ENCODE measurements around the gene HOXA3. TPM values are rescaled to one million over a fixed set of nuclear protein-coding genes. Genes with fewer than 3 reads are reported as not detected.

Gene HOXA3
- total and polyA plus RNA-seq, 4 donors, result 1.9 to 10.7 (median 6.3) TPM

DNA sequence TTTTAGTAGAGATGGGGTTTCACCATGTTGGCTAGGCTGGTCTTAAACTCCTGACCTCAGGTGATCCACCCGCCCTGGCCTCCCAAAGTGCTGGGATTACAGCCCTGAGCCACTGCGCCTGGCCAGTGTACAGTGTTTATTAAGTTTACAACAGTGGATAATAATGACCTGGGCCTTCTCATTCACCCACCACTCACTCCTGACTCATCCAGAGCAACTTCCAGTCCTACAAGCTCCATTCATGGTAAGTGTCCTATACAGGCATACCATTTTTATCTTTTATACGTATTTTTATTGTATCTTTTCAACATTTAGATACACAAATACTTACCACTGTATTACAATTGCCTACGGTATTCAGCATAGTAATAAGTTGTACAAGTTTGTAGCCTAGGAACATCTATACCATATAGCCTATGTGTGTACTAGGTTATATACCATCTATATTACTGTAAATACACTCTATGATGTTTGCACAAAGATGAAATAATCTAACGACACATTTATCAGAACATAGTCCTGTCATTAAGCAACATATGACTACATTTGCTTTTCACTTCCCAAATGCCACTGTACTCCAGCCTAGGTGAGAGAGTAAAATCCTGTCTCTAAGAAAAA, 73.7 kb downstream of the HOXA3 start:
- DNase-seq, result no peak
- ATAC-seq (ENCODE audit: insufficient read depth, low FRiP score), result no peak
- WGBS, 2 donors, result 92 to 94% methylated on average over 5 of the region's 5 CpGs
- no peak overlapping the region for H3K4me3 ChIP-seq
- H3K27me3 ChIP-seq (ENCODE audit: control insufficient read depth in 3 of 3, insufficient read depth in 3 of 3, low read length in 2 of 3), result peaks cover 0 to 19% (median 0%) of the 10 kb centered on the region in 3 donors
- H3K9me3 ChIP-seq (ENCODE audit: control insufficient read depth in 4 of 4, insufficient read depth in 3 of 4, low read length in 3 of 4), result peaks cover 0 to 3% (median 0%) of the 10 kb centered on the region in 4 donors
- H3K27ac ChIP-seq (ENCODE audit: low read depth in 1 of 2, low read length in 1 of 2), result no peak overlapping the region
- H3K36me3 ChIP-seq (ENCODE audit: control insufficient read depth in 4 of 4, insufficient read depth in 4 of 4, low read length in 4 of 4), result no peaks in the 10 kb centered on the region
- no peak overlapping the region for H3K9ac ChIP-seq (ENCODE audit: insufficient read depth in 1 of 2, low read length in 2 of 2)
- TF ChIP-seq, protein P1, sequence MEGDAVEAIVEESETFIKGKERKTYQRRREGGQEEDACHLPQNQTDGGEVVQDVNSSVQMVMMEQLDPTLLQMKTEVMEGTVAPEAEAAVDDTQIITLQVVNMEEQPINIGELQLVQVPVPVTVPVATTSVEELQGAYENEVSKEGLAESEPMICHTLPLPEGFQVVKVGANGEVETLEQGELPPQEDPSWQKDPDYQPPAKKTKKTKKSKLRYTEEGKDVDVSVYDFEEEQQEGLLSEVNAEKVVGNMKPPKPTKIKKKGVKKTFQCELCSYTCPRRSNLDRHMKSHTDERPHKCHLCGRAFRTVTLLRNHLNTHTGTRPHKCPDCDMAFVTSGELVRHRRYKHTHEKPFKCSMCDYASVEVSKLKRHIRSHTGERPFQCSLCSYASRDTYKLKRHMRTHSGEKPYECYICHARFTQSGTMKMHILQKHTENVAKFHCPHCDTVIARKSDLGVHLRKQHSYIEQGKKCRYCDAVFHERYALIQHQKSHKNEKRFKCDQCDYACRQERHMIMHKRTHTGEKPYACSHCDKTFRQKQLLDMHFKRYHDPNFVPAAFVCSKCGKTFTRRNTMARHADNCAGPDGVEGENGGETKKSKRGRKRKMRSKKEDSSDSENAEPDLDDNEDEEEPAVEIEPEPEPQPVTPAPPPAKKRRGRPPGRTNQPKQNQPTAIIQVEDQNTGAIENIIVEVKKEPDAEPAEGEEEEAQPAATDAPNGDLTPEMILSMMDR (IDR thresholded peaks at IDR 0.05; ENCODE audit: control extremely low read depth, extremely low read depth), result no peak
- H3K4me1 ChIP-seq (ENCODE audit: control insufficient read depth in 5 of 5, insufficient read depth in 5 of 5, low read length in 5 of 5), result peaks cover 0 to 2% (median 0%) of the 10 kb centered on the region in 5 donors

GRCh38 chr7:27073076-27073475, 79.3 kb downstream of the HOXA3 start:
- ATAC-seq (ENCODE audit: insufficient read depth, low FRiP score) (no peak), DNase-seq (no peak)
- Histone ChIP-seq H3K4me1 (ENCODE audit: control insufficient read depth in 5 of 5, insufficient read depth in 5 of 5, low read length in 5 of 5) (peaks cover 0 to 4% (median 0%) of the 10 kb centered on the region in 5 donors), H3K4me3 (no peak overlapping the region), H3K27ac (ENCODE audit: low read depth in 1 of 2, low read length in 1 of 2) (no peak overlapping the region), H3K9ac (ENCODE audit: insufficient read depth in 1 of 2, low read length in 2 of 2) (no peak overlapping the region), H3K27me3 (ENCODE audit: control insufficient read depth in 3 of 3, insufficient read depth in 3 of 3, low read length in 2 of 3) (peaks cover 0 to 16% (median 2%) of the 10 kb centered on the region in 3 donors), H3K9me3 (ENCODE audit: control insufficient read depth in 4 of 4, insufficient read depth in 3 of 4, low read length in 3 of 4) (peaks cover 0 to 3% (median 0%) of the 10 kb centered on the region in 4 donors), H3K36me3 (ENCODE audit: control insufficient read depth in 4 of 4, insufficient read depth in 4 of 4, low read length in 4 of 4) (no peaks in the 10 kb centered on the region)
- TF ChIP-seq, protein P1 (IDR thresholded peaks at IDR 0.05; ENCODE audit: control extremely low read depth, extremely low read depth), result no peak

DNA sequence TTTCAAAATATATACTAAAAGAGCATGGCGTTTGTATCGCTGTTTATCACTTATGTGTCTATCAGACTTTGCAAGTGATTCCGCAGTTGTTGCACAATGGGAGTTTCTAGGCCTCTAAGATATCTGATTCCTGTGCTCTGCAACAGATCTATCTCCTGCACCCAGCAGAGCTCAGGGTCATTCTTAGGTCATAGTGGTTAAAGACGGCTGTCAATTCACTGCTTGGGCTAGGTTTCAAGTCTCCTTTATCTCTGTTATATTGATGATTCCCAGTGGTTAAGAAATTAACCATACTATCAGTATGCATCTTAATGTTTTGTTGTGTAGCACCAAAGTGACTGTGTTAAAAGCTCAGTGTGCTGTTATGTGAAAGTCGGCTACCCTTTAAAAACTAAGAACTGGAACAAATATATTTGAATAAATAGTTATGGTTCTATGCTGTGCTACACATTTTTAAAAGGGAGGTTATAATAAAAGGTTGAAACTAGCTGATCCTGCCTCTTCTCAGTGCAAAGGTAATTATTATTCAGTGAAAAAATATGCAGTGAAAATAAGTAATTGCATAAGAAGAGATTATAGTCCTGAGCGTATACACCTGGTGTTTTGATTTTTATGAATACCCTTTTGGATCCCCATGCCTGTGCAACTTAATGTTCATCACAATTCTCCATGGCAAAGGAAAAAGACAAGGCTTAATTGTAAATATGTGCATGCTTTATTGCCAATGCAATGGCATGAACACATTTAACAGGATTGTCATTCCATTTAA, 80.6 kb downstream of the HOXA3 start:
- H3K27me3 ChIP-seq (ENCODE audit: control insufficient read depth in 3 of 3, insufficient read depth in 3 of 3, low read length in 2 of 3), result peaks cover 0 to 18% (median 2%) of the 10 kb centered on the region in 3 donors
- TF ChIP-seq, protein P1 (IDR thresholded peaks at IDR 0.05; ENCODE audit: control extremely low read depth, extremely low read depth), result no peak
- no peak overlapping the region for H3K4me3 ChIP-seq
- ATAC-seq (ENCODE audit: insufficient read depth, low FRiP score) (no peak), DNase-seq (peak in 1 of 3 donors; percentile 42)
- H3K36me3 ChIP-seq (ENCODE audit: control insufficient read depth in 4 of 4, insufficient read depth in 4 of 4, low read length in 4 of 4), result no peaks in the 10 kb centered on the region
- peaks cover 0 to 3% (median 0%) of the 10 kb centered on the region in 4 donors for H3K9me3 ChIP-seq (ENCODE audit: control insufficient read depth in 4 of 4, insufficient read depth in 3 of 4, low read length in 3 of 4)
- no peak overlapping the region for H3K9ac ChIP-seq (ENCODE audit: insufficient read depth in 1 of 2, low read length in 2 of 2)
- no peak overlapping the region for H3K27ac ChIP-seq (ENCODE audit: low read depth in 1 of 2, low read length in 1 of 2)
- peaks cover 0 to 4% (median 0%) of the 10 kb centered on the region in 5 donors for H3K4me1 ChIP-seq (ENCODE audit: control insufficient read depth in 5 of 5, insufficient read depth in 5 of 5, low read length in 5 of 5)
- WGBS, 2 donors, result 78 to 80% methylated on average over 6 of the region's 6 CpGs

Data from lung (tissue), 12 donors.